Left lung (tissue), 10 donors: ENCODE data around the gene PIGV. TPM values are rescaled to one million over a fixed set of nuclear protein-coding genes. Genes with fewer than 3 reads are reported as not detected.

Experiments
- ATAC-seq: fragments of 200-7000 bp; cut with Tn5 transposase; one replicate; pipeline ENCODE4 v1.9.1; 2020; ENCODE audit warnings: moderate library complexity
- DNase-seq, 4 donors: peaks; one replicate each; pipeline ENCODE4 v3.0.0-alpha.2; 2013 to 2020
- H3K27ac ChIP-seq, 2 donors: fragments of 200-600 bp; sonication (generic) in 1 of 2; one replicate each; pipeline versions ENCODE4 v1.5.0 to v1.8.0; 2020 to 2021
- H3K27me3 ChIP-seq, 2 donors: fragments of 200-600 bp; sonication (generic) in 1 of 2; one replicate each; pipeline versions ENCODE4 v1.5.0 to v1.8.0; 2020 to 2021
- H3K36me3 ChIP-seq, 2 donors: fragments of 200-600 bp; sonication (generic) in 1 of 2; one replicate each; pipeline versions ENCODE4 v1.5.0 to v1.8.0; 2020 to 2021
- H3K4me1 ChIP-seq, 2 donors: fragments of 200-600 bp; one replicate each; pipeline ENCODE4 v1.8.0; 2021
- H3K4me3 ChIP-seq, 2 donors: fragments of 200-600 bp; sonication (generic) in 1 of 2; one replicate each; pipeline versions ENCODE4 v1.5.0 to v1.8.0; 2020 to 2021; ENCODE audit warnings: mild to moderate bottlenecking in 1 of 2
- H3K9me3 ChIP-seq, 2 donors: fragments of 200-600 bp; sonication (generic) in 1 of 2; one replicate each; pipeline versions ENCODE4 v1.5.0 to v1.8.0; 2020 to 2021
- CTCF ChIP-seq, 2 donors: fragments of 200-600 bp; sonication (generic) in 1 of 2; IDR thresholded peaks; one replicate each; pipeline versions ENCODE4 v1.5.0 to v1.8.0; 2021; ENCODE audit warnings: antibody characterized with exemption in 2 of 2
- intact Hi-C, 2 donors: fragments of 100-400 bp; cut with DNase I; formaldehyde crosslinking; loops; one replicate each; pipeline versions ENCODE4 v1.11.2 to v1.14.2; 2022
- polyA plus RNA-seq, 6 donors: library from polyadenylated mRNA; unstranded; fragments of 120-200 nt; gene quantifications; one replicate each; pipeline ENCODE4 v1.2.1, GENCODE V29; 2013; ENCODE audit not compliant: insufficient read length in 6 of 6
- total RNA-seq, 2 donors: library from RNA; stranded (reverse); fragmentation: NEBNext Ultra II Directional; extraction: Animal tissue kit (Norgen Biotek cat#: 25700); gene quantifications; one replicate each; pipeline ENCODE4 v1.2.1, GENCODE V29; 2021
- donor health status: DM: no; HTN: yes; CAD: no.
- donor health status: DM: no; HTN: no; CAD: no.

Gene PIGV
- total and polyA plus RNA-seq, 8 donors: 14.5 to 18.0 (median 16.0) TPM

GRCh38 chr1:26780344-26780957 is 7.3 kb upstream of the PIGV start:
- DNase-seq (no peak), ATAC-seq (no peak)
- Histone ChIP-seq H3K27ac (no peak overlapping the region), H3K4me1 (peaks cover 14 to 45% of the 10 kb centered on the region in 2 donors), H3K36me3 (peaks cover 0 to 77% of the 10 kb centered on the region in 2 donors), H3K4me3 (no peak overlapping the region), H3K9me3 (no peaks in the 10 kb centered on the region), H3K27me3 (no peaks in the 10 kb centered on the region)
- intact Hi-C loops: loop anchor here in 1 of 2 donors (10.0 kb wide), 1 partner anchor 86 kb away; the partner anchor contains the start of gene ARID1A
- TF ChIP-seq CTCF (IDR thresholded peaks at IDR 0.05): no peak

DNA sequence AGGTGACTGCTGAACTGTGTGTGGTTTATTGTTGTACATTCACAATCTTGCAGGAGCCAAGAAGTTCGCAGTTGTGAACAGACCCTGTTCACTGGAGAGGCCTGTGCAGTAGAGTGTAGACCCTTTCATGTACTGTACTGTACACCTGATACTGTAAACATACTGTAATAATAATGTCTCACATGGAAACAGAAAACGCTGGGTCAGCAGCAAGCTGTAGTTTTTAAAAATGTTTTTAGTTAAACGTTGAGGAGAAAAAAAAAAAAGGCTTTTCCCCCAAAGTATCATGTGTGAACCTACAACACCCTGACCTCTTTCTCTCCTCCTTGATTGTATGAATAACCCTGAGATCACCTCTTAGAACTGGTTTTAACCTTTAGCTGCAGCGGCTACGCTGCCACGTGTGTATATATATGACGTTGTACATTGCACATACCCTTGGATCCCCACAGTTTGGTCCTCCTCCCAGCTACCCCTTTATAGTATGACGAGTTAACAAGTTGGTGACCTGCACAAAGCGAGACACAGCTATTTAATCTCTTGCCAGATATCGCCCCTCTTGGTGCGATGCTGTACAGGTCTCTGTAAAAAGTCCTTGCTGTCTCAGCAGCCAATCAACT is 6.4 kb upstream of the PIGV start:
- DNase-seq: no peak
- Histone ChIP-seq H3K4me1 (peaks cover 20 to 54% of the 10 kb centered on the region in 2 donors), H3K27me3 (no peaks in the 10 kb centered on the region), H3K9me3 (no peaks in the 10 kb centered on the region), H3K4me3 (no peak overlapping the region), H3K36me3 (peaks cover 0 to 68% of the 10 kb centered on the region in 2 donors), H3K27ac (peak overlapping the region in 1 of 2 donors; percentile 99)
- intact Hi-C loops: loop anchor here in 1 of 2 donors (10.0 kb wide), 1 partner anchor 87 kb away; the partner anchor contains the start of gene ARID1A
- no peak for TF ChIP-seq CTCF (IDR thresholded peaks at IDR 0.05)
- ATAC-seq: no peak

DNA sequence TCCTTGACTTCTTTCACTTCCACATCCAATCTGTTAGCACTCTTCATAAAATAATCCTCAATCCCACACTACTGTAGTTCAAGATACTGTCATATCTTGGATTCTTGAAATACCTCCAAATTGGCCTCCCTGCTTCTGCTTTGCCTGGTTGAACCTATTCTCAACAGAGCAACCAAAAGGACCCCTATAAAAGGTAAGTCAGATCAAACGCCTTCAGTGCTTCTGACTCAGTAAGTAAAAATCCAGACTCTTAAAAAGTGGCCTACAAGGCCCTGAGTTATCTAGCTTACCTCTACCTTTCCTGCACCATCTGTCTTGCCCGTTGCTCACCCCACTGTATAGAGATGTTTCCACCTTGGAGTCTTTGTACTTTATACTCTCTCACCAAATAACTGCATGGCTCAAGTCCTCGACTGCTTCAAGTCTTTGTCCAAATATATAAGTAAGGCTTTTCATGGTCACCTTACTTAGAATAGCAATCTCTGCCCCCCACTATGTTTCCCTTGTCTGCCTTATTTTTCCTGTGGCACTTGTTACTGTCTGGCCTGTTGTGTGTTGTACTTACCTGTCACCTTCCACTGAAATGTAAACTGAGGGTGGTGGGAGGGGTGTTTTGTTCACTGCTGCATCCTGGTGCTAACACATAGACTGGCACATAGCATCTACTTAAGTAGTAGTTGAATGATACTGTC is 5.1 kb upstream of the PIGV start:
- intact Hi-C loops: loop anchor here in 1 of 2 donors (10.0 kb wide), 1 partner anchor 88 kb away; the partner anchor contains the start of gene ARID1A
- ATAC-seq (no peak), DNase-seq (no peak)
- no peaks in the 10 kb centered on the region for H3K27me3 ChIP-seq
- TF ChIP-seq CTCF (IDR thresholded peaks at IDR 0.05): no peak
- peaks cover 32 to 66% of the 10 kb centered on the region in 2 donors for H3K4me1 ChIP-seq
- H3K27ac ChIP-seq: peak overlapping the region in 1 of 2 donors; percentile 99
- no peaks in the 10 kb centered on the region for H3K9me3 ChIP-seq
- no peak overlapping the region for H3K4me3 ChIP-seq
- H3K36me3 ChIP-seq: peaks cover 0 to 55% of the 10 kb centered on the region in 2 donors

GRCh38 chr1:26783646-26784022 is 4.1 kb upstream of the PIGV start:
- peaks cover 0 to 45% of the 10 kb centered on the region in 2 donors for H3K36me3 ChIP-seq
- TF ChIP-seq CTCF (IDR thresholded peaks at IDR 0.05): no peak
- no peak for DNase-seq
- no peak overlapping the region for H3K4me3 ChIP-seq
- peaks cover 32 to 65% of the 10 kb centered on the region in 2 donors for H3K4me1 ChIP-seq
- no peak for ATAC-seq
- H3K9me3 ChIP-seq: no peaks in the 10 kb centered on the region
- H3K27me3 ChIP-seq: no peaks in the 10 kb centered on the region
- peak overlapping the region; percentile 41 to 99 for H3K27ac ChIP-seq
- intact Hi-C loops: loop anchor here in 1 of 2 donors (10.0 kb wide), 1 partner anchor 89 kb away; the partner anchor contains the start of gene ARID1A
